GOT3 (cell line): ENCODE data around the gene MCM9.
"Not testable (repeated sequence)": the region's sequence is repeated elsewhere in the genome, so short reads cannot be mapped to it uniquely, and the experiment has no call there.

Experiments
- DNase-seq: peaks from one replicate; lab custom pipeline; 2025; ENCODE audit warnings: mixed read lengths; lab: John Stamatoyannopoulos, UW

MCM9 gene

DNA sequence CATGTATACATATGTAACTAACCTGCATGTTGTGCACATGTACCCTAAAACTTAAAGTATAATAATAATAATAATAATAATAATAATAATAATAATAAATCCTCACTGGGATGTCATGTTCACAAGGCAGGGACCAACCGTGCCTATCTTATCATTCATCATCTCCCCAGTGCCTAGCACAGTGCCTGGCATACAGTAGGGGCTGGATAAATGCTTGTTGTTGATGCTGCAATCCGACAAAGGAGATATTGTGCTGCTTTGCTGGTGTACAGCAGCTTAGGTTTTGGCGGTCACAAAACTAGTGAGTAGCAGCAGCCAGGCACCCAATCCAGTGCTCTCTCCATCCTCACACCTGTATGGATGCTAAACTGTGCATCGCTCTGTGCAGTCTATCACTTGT lies 135.1 kb downstream of the MCM9 start:
- DNase-seq = no peak

DNA sequence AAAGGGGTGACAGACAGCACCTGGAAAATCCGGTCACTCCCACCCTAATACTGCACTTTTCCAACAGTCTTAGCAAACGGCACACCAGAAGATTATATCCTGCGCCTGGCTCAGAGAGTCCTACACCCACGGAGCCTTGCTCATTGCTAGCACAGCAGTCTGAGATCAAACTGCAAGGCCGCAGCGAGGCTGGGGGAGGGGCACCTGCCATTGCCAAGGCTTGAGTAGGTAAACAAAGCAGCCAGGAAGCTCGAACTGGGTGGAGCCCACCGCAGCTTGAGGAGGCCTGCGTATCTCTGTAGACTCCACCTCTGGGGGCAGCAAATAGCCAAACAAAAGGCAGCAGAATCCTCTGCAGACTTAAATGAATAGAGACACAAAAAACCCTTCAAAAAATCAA lies 138.4 kb downstream of the MCM9 start:
- not testable (repeated sequence) for DNase-seq

DNA sequence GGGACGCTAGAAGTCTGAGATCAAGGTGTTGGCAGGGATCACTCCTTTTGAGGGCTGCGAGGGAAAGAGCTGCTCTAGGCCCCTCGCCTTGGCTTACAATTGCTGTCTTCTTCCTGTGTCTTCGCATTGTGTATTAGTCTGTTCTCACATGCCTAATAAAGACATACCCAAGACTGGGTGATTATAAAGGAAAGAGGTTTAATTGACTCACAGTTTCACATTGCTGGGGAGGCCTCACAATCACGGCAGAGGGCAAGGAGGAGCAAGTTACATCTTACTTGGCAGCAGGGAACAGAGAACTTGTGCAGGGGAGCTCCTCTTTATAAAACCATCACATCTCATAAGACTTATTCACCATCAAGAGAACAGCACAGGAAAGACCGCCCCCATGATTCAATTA lies 143.5 kb downstream of the MCM9 start:
- DNase-seq = no peak

DNA sequence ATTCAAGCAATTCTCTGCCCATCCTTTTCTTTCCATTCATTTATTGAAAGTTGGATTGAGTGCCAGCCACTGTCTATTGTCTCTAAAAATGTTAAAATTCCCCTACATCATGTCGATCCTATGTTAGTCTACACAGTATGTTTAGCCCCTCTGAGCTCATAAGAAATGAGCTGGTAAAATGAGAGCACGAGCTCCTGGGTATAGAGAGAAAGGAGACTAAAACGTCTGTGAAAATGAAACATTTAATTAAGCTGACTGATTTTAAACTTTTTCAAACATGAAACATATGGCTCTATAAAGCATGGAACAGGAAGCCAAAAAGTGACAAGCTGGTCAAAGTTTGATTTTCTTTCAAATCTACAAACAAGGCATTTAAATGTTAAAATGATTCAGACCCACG lies 145.0 kb downstream of the MCM9 start:
- no peak for DNase-seq

DNA sequence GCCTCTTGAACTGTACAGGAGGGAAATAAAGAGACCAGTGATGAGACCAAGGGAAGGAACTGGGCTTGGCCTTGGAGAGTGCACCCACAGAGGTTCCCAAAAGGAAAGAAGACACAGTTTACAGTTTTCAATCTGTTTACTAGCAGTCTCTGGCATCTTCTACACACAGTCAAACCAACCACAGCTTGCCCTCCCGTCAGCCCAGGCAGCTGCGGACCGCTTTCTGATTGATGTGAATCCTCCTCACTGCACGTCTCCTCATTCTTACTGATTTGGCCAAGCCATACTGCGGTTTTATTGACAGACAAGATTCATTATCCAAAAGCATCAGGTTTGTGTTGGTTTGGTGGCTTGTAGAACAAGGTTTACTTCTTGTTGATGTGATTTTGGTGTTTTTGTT lies 145.5 kb downstream of the MCM9 start:
- DNase-seq = no peak

DNA sequence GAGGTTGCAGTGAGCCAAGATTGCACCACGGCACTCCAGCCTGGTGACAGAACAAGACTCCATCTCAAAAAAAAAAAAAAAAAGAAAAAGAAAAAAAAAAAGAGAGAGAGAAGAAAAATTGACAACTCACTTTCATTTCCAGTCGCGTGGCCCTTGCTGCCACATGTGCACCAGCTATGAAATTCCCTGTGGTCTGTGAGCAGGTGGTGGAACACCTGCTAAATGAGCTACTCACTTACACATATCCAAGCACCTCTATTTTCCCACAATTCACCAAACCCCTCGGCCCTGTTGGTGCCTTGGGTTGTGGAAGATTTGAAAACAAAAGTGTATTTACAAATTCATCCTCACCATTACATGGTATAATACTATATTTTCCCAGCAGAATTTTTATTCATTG lies 146.3 kb downstream of the MCM9 start:
- no peak for DNase-seq

DNA sequence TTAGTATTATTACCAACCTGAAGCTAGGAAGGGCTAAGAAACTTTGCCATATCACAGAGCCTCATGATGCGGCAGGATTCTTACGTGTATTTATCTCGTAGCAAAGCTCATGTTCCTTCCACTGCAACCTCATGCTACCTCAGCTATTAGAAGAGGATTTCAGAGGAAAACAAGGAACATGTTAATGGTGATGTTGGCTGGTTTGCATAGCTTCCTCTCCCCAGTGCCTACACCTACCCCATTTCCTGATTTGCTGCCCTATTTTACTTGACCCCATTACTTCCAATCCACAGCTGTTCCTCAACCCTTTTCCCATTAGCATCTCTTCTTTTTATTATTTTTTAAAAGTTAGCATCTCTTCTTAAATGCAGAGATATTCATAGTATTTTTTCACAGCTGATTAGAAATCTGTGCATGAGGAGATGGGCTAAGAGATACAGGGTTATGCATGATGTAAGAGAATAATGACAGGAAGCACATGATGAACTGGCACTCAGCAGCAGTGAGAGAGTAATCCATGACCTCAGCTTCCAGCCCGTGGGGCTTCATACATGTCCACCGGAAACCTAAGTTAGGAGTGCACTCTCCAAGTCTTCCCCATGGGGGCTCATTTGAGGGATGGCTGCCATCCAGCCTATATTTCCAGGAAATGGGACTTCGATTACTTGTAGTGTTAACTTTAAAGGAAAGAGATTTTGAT lies 147.1 kb downstream of the MCM9 start:
- no peak for DNase-seq

DNA sequence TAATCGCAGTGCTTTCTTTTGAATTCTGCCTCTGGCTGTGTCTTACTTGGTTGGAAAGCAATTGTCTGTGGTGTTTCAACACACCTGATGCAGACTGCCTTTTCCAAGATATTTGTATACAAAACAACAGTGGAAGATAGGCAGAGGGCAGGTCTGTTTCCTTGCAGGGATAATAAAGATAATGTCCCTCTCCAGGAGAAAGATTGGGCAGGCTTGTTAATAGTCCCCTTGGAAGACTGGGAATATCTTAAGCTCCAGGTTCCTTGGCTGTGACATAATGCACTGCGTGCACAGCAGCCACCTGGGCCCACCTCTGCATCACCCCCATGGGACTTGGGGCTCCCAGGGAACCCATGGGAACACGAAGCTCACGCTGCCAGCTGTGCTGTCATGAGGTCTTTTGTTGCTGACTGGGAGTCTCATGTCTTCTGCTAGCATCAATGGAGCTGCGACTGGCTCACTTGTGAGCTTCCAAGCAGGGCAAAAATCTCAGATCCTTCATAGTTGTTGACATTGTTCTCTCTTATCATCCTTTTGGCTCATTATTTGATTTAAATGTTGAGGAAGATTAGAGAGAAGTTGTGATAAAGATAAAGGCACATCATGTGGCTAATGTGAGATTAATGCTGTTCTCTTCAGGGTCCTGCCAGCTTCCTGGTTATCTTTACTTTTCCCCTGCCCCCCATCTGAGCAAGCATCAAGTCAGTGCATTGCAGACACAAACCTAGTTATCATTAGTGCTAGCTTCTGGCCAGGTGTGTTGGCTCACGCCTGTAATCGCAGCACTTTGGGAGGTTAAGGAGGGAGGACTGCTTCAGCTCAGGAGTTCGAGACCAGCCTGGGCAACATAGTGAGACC lies 148.1 kb downstream of the MCM9 start:
- no peak for DNase-seq

DNA sequence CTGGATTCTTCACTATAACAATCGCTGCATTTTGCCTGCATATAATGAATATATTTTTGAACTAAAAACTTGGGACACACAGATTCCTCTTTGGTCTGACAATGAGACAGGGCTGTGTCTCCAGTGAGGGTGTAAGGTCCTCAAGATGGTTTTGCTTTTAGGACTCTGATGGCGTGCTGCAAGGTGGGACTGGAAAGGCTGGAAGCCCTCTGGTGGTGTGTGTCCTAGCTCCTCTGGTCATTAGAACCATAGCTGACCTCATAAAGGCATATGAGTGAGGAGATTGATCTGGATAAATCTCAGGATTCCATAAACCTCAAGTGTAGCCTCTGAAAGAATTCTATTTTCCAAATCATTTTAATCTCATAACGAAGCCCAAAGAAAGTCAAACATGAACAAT lies 149.4 kb downstream of the MCM9 start:
- no peak for DNase-seq

DNA sequence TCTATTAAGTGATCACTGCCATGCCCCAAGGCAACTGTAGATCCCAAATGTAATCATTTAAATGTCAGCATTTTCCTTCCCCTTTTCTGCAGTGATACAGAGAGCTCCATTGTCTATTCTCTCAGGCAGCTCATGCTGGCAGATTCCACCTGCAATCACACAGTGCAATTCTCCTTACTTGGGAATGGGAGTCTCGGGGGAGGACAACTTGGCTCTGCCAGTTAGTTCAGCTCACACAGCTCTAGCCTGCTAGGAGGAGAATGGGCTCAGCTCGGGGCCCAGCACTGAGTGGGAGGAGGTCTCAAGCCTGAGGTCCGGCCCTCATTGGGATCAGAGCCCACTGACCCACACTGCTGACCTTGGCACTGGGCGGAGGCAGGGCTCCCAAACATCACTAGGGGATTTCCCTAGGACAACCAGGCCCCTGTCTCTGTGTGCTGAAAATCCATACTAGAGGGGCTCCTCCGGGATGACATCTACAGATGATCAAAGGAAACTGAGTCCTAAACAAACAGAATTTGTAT lies 150.3 kb downstream of the MCM9 start:
- DNase-seq = no peak

DNA sequence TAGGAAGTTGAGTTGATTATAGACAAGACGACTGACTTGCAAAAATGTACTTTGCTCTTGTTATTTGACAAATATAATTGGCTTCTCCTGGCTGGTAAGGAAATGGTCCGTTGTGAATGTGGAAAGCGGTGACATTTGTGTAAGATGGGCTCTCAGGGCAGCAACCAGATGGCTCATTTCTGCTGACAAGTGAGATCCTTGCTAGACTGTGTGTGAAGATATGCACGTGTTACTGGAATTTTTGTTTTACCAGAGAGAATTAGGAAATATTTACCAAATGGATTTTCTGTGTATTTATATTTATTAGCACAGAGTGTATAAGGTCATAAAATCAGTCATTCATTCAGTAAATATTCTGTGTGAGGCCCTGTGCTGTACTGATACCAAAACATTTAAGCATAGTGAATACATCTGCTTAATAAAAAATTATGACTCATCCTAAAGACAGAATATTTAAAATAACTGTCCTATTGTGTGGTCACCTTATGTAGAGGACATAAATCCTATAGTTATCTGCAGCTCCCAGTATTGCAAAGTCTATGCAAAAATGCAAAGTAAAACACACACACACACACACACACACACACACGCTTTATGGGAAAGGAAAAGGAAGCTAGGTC lies 150.9 kb downstream of the MCM9 start:
- DNase-seq = no peak

DNA sequence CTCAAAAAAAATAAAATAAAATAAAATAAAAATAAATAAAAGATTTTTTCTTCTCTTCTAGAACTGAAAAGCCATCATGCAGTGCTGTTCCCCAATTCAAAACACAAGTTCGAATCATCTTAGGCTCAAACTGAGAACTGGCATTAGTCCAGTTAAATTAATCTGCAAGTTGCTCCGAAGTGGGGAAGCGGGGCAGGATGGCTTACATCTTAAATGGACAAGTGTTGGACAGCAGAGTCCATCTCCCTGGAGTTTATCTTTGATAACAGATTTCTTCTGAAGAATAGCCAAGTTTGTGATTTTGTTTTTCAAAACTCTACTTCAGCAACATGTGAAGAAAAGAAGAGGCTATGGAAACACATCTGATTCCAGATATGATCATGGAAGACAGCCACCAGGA lies 152.3 kb downstream of the MCM9 start:
- DNase-seq = no peak

DNA sequence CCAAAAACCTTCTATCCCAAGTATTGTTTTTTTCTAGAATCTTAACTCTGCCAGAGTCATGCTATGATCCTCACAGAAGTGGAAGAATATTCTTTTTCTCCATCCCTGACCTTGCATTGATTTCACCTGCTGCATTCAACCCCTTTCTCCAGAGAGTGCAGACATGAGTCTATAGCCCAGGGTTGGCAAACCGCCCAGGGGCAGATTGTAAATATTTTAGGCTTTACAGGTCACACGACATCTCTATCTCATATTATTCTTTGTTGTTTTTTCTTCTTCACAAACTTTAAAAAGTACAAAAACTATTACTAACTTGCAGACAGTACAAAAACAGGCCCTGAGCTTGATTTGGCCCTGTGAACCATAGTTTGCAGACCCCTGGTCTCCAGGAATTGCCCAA lies 153.1 kb downstream of the MCM9 start:
- no peak for DNase-seq

DNA sequence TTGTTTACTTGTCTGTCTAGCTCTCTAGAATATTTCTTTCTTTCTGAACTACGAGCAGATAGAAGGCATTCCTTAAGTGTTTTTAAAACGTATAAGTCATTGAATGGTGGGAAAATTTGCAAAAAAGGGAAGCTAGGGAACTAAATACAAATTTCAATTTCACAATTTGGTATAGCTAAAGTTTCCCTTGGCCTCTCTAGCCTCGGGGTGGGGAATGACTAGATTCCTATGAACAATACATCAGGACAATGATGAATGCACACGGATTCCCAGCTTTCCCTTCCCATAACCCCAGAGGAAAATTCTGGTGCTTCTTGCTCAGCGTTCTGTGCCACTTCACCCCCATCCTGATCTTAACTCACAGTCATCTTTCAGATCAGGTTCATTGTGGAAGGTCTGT lies 154.3 kb downstream of the MCM9 start:
- DNase-seq = no peak

DNA sequence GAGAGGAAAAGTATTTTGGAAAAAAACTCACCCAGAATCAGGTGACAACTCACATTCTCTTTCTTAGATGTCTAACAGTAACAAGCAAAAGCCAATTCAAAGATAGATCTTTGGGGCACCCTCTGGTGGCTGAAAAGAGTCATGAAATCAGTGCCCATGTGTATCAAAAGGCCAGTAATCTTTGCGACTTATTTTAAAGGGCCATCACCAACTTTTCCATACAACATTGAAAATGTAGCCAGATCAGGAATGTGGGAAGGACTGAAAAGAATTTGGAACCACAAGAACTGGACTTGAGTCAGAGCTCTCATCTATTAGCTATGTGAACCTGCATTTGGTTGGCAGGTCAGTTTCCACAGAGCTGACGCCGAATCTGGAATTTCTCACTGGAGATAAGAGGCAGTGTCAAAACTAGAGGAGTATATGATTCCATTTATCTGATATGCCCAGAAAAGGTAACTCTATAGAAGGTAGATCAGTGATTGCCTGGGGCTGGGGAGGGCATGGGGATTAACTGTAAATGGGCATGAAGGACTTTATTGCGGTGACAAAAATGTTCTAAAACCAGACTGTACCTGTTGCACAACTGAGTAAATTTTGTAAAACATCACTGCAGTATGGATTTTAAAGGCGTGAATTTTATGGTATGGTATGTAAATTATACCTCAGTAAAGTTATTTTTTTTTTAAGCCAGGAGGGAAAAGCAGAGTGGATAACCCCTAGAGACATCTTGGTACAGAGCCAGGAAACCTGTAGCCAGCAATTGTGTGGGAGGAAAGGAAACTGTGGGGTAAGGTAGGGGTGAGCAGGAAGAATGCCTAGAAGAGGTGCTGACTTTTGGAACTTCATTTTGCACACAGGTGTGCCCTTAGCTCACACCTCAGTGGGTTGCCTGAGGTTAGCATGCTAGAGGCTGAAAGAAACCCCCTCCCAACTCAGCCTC lies 158.1 kb downstream of the MCM9 start:
- DNase-seq = no peak

DNA sequence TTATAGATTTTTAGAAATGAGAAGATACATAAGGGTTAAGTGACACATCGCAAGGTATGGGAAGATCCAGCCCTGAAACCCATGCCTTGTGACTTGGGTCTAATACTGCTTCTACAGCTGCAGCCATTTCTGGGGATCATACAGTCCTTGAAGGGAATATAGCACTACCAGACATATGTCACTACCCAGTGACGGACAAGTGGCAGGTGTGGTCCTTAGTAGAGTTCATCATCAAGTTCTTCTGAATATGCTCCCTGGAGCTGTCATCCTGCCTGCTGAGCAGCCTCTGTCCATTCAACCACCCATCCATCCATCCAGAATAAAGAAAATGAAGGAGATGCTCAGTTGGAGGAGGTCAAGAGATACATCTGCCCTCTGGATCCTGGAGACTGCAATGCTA lies 159.6 kb downstream of the MCM9 start:
- DNase-seq = no peak

DNA sequence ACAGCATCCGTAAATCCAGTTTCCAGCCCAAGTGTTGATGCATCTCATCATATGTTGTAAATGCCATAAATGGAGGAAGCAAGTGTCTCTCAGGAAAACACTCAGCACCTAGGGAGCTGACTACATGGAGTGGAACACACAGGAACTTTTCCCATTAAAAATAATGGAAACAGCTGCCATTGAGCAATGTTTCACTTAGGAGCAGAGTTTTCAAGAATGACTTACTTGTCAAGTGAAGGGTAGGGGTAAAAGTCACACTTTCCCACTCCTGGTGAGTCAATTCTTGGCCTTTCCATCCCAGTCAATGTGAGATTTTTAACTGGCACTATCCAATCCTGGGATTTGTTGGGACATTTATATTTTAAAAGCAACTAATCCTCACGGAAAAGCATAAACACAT lies 160.4 kb downstream of the MCM9 start:
- DNase-seq = no peak

DNA sequence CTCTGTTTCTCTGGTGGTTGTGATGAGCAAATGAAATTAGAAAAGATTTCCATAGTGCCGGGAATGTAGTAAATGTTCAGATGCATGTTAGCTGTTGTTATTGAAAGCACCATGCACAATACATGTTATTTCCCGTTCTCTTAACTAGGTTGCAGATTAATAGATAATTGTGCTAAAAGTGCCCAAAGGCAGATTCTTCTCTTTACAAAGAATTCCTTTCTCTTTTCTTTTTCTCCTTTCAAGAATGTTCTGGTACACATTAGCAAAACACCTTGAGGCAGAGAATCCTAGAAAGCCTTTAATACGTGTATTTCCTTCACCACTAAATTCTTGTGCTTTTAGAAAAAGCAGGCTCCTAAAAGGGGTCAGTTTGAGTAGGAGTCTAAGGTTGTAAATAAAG lies 162.1 kb downstream of the MCM9 start:
- DNase-seq = no peak

DNA sequence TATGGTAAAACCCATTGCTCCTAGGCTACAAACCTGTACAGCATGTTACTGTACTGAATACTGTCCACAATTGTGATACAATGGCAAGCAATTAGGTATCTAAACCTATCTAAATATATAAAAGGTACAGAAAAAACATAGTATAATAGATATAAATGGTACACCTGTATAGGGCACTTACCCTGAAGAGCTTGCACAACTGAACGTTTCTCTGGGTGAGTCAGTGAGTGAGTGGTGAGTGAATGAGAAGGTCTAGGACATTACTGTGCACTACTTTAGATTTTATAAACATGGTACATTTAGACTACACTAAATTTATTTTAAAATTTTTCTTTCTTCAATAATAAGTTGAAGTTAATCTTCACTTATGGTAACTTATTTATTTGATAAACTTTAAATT lies 163.7 kb downstream of the MCM9 start:
- no peak for DNase-seq

DNA sequence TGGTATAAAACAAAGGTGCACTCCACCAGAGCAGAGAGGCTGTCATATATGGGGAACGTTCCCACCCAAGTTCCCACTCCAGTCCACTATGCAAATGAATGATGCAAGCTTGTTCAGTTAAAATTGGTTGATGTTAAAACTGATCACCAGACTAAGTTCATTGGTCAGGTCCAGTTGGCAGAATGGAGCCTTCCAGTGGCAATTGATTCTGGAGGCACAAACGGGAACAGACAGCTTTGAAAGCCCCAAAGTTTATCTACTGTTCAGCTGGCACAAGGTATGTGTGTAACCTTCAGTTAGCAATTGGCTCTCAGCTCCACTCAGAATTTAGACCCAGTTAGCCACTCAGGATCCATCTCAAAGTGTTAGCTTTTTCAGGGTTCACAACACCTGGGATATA lies 164.1 kb downstream of the MCM9 start:
- no peak for DNase-seq

DNA sequence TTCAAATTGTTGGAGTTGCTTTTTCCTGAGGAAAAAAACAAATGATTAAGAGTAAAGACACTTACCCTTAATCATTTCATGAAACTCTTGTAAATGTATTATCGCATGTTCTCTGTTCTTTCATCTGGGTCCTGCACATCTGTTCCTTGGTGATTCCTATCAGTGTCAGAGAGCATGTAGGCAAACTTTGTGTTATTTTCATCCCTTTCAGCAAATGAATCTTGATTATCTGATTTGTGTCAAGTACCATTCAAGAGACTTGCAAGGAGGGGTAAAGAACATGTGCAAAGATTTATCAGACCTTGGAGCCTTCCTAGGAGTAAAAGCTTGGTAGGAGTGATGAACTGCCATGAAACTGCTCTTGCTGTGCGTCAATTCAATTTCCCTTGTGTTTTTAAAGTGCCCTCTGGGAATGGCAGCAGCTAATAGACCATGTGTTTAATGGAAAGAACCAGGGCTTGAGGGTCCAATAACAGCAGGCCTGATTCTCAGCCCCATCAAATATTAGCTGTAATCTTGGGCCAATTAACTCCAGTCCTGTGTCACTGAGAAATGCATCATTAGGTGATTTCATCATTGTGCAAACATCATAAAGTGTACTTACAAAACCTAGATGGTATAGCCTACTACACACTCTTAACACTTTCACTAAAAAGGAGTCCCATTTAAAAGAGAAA lies 164.7 kb downstream of the MCM9 start:
- DNase-seq = no peak
